ENCODE results near the gene PARD3. TPM values are rescaled to one million over a fixed set of nuclear protein-coding genes. Genes with fewer than 3 reads are reported as not detected.

PARD3 gene
- total RNA-seq, 1 donor from 2014 or later = 37.2 TPM

GRCh38 chr10:34255035-34255434 is 560.1 kb downstream of the PARD3 start:
- Mint-ChIP-seq H3K27me3 (ENCODE audit: unreplicated experiment) (no peaks in the 10 kb centered on the region), H3K9me3 (ENCODE audit: unreplicated experiment) (no peaks in the 10 kb centered on the region), H3K4me1 (ENCODE audit: unreplicated experiment) (no peaks in the 10 kb centered on the region), H3K27ac (ENCODE audit: unreplicated experiment) (no peak overlapping the region), H3K36me3 (ENCODE audit: unreplicated experiment) (peaks cover 3% of the 10 kb centered on the region), H3K4me3 (ENCODE audit: unreplicated experiment) (no peak overlapping the region)
- no peak for DNase-seq (ENCODE audit: extremely low spot score, unreplicated experiment)
- TF ChIP-seq, protein P1, sequence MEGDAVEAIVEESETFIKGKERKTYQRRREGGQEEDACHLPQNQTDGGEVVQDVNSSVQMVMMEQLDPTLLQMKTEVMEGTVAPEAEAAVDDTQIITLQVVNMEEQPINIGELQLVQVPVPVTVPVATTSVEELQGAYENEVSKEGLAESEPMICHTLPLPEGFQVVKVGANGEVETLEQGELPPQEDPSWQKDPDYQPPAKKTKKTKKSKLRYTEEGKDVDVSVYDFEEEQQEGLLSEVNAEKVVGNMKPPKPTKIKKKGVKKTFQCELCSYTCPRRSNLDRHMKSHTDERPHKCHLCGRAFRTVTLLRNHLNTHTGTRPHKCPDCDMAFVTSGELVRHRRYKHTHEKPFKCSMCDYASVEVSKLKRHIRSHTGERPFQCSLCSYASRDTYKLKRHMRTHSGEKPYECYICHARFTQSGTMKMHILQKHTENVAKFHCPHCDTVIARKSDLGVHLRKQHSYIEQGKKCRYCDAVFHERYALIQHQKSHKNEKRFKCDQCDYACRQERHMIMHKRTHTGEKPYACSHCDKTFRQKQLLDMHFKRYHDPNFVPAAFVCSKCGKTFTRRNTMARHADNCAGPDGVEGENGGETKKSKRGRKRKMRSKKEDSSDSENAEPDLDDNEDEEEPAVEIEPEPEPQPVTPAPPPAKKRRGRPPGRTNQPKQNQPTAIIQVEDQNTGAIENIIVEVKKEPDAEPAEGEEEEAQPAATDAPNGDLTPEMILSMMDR (IDR thresholded peaks at IDR 0.05) = no peak

DNA sequence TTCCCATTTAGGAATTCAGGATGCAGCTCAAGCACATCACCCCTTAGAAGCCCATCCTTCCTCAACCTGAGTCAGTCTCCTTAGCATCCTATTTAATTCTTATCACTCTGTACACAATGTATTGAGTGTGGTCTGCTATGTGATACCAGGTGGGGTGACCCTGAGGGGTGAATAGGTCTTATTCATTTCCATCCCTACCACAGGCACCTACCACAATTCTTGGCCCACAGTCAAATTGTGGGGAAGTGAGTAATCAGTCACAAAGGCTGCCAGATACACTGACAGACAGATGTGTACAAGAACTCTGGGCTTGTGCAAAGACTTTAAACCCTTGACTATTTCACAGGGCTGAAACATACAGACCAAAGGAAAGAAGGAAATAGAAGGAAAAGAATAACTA is 560.5 kb downstream of the PARD3 start:
- TF ChIP-seq, protein P1 (IDR thresholded peaks at IDR 0.05) = no peak
- Mint-ChIP-seq H3K27me3 (ENCODE audit: unreplicated experiment) (no peaks in the 10 kb centered on the region), H3K4me1 (ENCODE audit: unreplicated experiment) (no peaks in the 10 kb centered on the region), H3K27ac (ENCODE audit: unreplicated experiment) (no peak overlapping the region), H3K9me3 (ENCODE audit: unreplicated experiment) (no peaks in the 10 kb centered on the region), H3K36me3 (ENCODE audit: unreplicated experiment) (peaks cover 2% of the 10 kb centered on the region), H3K4me3 (ENCODE audit: unreplicated experiment) (no peak overlapping the region)
- DNase-seq (ENCODE audit: extremely low spot score, unreplicated experiment) = no peak

DNA sequence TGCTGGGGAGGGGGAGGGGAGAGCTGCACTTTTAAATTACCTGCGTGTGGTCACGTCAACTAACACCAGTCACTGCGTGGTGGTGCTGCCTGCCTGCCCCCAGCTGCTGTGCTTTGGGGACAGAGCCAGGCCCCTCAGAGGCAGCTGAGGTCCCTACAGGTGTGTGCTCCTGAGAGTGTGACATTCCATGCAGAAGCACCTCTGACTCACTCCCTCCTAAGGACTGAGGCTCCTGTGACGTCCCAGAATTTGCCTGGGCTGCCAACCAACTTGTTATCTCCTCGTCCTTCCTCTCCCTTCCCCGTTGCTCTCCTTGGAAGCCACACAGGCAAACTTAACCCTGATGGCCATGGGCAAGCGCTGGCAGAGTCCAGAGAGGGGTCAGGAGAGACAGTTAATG is 563.0 kb downstream of the PARD3 start:
- H3K4me1 Mint-ChIP-seq (ENCODE audit: unreplicated experiment) = no peaks in the 10 kb centered on the region

GRCh38 chr10:34251177-34251576 is 563.9 kb downstream of the PARD3 start:
- Mint-ChIP-seq H3K4me1 (ENCODE audit: unreplicated experiment) (no peaks in the 10 kb centered on the region), H3K4me3 (ENCODE audit: unreplicated experiment) (no peak overlapping the region), H3K27me3 (ENCODE audit: unreplicated experiment) (no peaks in the 10 kb centered on the region), H3K9me3 (ENCODE audit: unreplicated experiment) (no peaks in the 10 kb centered on the region), H3K36me3 (ENCODE audit: unreplicated experiment) (no peaks in the 10 kb centered on the region), H3K27ac (ENCODE audit: unreplicated experiment) (no peak overlapping the region)
- TF ChIP-seq, protein P1 (IDR thresholded peaks at IDR 0.05) = no peak
- no peak for DNase-seq (ENCODE audit: extremely low spot score, unreplicated experiment)

More for the DNA sequence above, 563.0 kb downstream of the PARD3 start:
- TF ChIP-seq, protein P1 (IDR thresholded peaks at IDR 0.05) = no peak
- Mint-ChIP-seq H3K4me3 (ENCODE audit: unreplicated experiment) (no peak overlapping the region), H3K36me3 (ENCODE audit: unreplicated experiment) (peaks cover 2% of the 10 kb centered on the region), H3K27me3 (ENCODE audit: unreplicated experiment) (no peaks in the 10 kb centered on the region), H3K9me3 (ENCODE audit: unreplicated experiment) (no peaks in the 10 kb centered on the region), H3K27ac (ENCODE audit: unreplicated experiment) (no peak overlapping the region)
- DNase-seq (ENCODE audit: extremely low spot score, unreplicated experiment) = no peak

GRCh38 chr10:34250722-34251121 is 564.4 kb downstream of the PARD3 start:
- DNase-seq (ENCODE audit: extremely low spot score, unreplicated experiment) = no peak
- Mint-ChIP-seq H3K27me3 (ENCODE audit: unreplicated experiment) (no peaks in the 10 kb centered on the region), H3K27ac (ENCODE audit: unreplicated experiment) (no peak overlapping the region), H3K9me3 (ENCODE audit: unreplicated experiment) (no peaks in the 10 kb centered on the region), H3K4me1 (ENCODE audit: unreplicated experiment) (no peaks in the 10 kb centered on the region), H3K36me3 (ENCODE audit: unreplicated experiment) (no peaks in the 10 kb centered on the region), H3K4me3 (ENCODE audit: unreplicated experiment) (no peak overlapping the region)
- TF ChIP-seq, protein P1 (IDR thresholded peaks at IDR 0.05) = no peak
